HG03442 (cell line): ENCODE results near the gene KRTAP10-4.
"Not testable (repeated sequence)": the region's sequence is repeated elsewhere in the genome, so short reads cannot be mapped to it uniquely, and the experiment has no call there.

Experiments used
- ATAC-seq: cut with Tn5 transposase; IDR thresholded peaks from one replicate; pipeline ENCODE4 v1.9.1; 2021; ENCODE audit warnings: mild to moderate bottlenecking, moderate library complexity; ENCODE audit not compliant: unreplicated experiment

Gene KRTAP10-4

GRCh38 chr21:44573630-44574456 is at the start of gene KRTAP10-4:
Gene KRTAP10-4, plus strand, starts transcription at chr21:44573729. Its CDS starts 30 bp downstream, at chr21:44573759.
- not testable (repeated sequence) for ATAC-seq

DNA sequence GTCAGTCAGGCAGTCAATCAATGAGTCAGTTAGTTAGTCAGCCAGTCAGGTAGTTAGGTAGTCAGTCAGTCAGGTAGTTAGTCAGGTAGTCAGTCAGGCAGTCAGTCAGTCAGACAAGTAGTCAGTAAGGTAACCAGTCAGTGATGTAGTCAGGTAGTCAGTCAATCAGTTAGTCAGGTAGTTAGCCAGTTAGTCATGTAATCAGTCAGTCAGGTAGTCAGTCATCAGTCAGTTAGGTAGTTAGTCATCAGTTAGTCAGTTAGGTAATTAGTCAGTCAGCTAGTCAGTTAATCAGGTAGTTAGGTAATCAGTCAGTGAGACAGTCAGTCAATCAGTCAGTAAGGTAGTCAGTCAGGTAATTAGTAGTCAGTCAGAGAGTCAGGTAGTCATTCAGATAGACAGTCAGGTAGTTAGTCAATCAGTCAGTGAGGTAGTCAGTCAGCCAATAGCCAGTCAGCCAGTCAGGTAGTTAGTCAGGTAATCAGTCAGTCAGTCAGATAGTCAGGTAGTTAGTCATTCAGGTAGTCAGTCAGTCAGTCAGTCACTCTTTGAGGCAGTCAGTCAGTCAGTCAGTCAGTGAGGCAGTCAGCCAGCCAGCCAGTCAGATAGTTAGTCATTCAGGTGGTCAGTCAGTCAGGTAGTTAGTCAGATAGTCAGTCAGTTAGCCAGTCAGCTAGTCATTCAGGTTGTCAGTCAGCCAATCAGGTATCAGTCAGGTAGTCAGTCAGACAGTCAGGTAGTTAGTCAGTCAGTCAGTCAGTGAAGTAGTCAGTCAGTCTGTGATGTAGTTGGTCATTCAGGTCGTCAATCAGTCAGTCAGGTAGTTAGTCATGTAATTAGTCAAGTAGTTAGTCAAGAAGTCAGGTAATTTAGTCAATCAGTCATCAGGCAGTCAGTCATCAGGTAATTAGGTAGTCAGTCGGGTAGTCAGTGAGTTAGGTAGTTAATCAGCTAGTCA is 48.8 kb upstream of the KRTAP10-4 start:
- no peak for ATAC-seq

GRCh38 chr21:44525391-44526095 is 48.0 kb upstream of the KRTAP10-4 start:
- no peak for ATAC-seq

- no peak for ATAC-seq
These were observed 47.2 kb upstream of the KRTAP10-4 start for GRCh38 chr21:44526096-44526997.

DNA sequence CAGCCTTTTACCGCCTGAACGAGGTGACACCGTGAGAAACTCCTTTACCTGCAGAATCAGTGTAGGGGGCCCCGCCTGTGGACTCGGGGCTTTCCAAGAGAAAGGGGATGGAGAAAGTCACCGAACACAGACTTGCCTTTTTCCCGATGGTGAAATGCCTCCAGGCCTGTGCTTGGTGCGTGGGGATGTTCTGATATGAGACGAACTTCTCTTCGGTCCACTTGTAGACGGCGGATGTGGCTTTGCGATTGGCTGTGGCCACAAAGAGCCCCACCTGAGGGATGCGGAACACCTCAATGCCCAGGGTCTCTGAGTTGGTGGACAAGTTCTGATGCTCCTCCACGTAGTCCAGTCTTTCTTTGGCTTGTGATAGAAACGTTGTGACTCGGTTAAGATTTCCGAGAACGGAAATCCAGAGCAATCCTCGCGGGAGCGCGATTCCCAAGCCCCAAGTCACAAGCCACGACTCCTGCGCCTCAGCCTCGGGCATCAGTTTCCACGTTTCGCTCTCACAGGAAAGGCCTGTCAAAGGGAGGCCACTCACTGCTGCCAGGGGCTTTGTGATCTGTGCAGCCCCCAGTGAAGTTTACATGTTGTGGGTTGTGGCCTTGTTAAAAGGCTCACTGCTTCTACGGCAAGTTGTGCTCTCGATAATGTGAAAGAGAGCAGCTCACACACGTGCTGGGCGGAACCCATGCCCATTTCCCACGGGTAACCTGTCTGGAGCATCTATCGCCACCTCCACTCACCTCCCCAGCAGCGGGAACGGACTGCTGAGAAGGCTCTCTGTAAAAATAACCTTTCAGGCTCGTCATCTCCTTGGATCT is 46.2 kb upstream of the KRTAP10-4 start:
- ATAC-seq: no peak

- ATAC-seq: no peak
These were observed 45.4 kb upstream of the KRTAP10-4 start for GRCh38 chr21:44527983-44528633.

DNA sequence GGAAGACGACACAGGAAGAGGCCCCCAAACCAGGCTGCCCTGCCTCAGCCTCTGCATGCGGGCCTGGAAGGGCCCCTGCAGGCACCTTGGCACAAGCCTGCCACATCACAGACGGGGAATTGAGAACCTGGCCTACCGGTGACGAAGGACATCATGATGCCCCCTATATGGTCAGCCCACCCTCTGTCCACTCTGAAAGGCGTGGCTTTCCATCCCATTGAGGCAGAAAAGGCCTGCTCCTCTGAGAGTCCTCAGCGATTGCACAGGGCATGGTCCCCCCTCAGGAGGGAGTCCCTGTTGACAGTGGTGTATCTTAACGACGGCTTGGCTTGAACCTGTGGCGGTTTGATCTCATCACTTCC is 44.9 kb upstream of the KRTAP10-4 start:
- no peak for ATAC-seq

GRCh38 chr21:44529011-44529421 is 44.5 kb upstream of the KRTAP10-4 start:
- no peak for ATAC-seq

DNA sequence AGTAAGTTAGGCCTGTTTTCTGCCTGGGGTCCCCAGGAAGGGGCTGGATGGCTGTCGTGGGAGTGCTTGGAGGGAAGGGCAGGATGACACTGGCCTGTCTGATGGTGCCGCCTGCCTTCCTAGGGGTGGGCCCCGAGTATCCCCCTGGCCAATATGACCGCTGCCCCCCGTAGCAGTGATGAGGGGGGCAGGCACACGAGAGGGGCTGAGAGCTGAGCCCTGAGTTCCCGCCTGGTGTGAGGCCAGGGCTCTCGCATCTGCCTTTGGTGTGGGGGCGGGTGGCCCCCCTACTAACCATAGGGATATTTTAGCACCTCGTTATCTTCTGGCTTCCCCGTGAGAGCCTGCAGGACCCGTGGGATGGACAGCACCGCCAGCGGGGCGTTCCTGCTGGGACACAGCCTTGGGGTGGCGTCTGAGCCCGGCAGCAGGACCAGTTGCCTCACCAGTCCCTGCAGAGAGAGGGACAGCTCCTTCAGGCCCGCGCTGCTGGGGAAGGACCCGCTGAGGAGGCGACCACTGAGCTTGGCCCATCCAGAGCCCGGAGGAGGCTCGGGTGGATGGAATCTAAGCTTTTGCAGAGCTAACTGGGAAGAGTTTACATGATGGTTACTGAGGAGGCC is 43.9 kb upstream of the KRTAP10-4 start:
- ATAC-seq: no peak

DNA sequence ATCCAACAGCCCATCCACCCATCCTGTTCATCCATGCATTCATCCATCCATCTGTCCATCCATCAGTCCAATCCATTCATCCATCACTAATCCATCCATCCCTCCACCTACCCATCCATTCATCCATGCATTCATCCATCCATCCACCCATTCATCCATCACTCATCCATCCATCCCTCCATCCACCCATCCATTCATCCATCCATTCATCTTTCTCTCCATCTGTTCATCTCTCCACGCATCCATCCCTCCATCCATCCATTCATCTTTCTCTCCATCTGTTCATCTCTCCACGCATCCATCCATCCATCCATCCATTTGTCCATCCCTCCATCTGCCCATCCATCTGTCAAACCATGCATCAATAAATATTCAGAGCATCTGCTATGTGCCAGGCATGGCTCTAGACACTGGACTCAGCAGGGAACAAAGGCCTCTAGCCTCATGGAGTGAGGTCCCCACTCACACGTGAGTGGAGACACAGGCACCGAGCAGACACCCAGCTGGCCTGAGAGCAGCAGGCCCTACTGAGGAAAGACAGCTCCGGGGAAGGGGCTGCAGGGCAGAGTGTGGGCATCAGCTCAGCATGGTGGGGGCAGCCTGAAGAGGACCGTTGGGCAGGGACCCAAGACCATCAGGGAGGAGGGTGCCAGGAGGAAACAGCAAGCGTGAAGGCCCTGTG is 43.2 kb upstream of the KRTAP10-4 start:
- ATAC-seq: no peak

DNA sequence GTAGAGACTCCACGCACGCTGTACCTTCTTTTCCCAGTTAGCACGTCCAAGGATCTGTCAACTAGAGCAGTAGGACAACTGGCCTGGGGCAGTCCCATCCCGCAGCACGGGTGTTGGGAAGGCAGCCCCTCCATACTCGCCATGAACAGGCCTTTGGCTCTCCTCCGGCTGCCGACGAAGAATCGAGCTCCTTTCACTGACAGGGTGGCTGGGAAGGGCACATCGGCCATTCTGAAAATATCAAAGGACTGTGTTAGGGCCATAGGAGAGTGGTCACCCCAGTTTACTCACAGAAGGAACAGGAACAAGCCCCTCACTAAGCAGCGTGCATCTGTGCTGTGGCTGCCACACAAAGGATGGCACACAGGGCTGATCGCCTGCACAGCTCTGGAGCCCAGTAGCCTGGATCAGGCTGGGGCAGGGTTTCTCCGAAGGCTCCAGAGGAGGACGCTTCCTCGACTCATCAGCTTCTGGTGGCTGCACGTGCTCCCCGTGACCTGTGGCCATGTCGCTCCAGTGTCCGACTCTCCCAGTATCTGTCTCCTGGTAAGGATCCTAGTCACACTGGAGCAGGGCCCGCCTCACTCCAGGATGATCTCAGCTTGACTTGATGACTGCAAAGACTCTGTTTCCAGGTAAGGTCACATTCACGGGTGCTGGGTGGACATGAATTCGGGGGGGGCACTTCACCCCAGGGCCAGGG is 42.5 kb upstream of the KRTAP10-4 start:
- no peak for ATAC-seq

DNA sequence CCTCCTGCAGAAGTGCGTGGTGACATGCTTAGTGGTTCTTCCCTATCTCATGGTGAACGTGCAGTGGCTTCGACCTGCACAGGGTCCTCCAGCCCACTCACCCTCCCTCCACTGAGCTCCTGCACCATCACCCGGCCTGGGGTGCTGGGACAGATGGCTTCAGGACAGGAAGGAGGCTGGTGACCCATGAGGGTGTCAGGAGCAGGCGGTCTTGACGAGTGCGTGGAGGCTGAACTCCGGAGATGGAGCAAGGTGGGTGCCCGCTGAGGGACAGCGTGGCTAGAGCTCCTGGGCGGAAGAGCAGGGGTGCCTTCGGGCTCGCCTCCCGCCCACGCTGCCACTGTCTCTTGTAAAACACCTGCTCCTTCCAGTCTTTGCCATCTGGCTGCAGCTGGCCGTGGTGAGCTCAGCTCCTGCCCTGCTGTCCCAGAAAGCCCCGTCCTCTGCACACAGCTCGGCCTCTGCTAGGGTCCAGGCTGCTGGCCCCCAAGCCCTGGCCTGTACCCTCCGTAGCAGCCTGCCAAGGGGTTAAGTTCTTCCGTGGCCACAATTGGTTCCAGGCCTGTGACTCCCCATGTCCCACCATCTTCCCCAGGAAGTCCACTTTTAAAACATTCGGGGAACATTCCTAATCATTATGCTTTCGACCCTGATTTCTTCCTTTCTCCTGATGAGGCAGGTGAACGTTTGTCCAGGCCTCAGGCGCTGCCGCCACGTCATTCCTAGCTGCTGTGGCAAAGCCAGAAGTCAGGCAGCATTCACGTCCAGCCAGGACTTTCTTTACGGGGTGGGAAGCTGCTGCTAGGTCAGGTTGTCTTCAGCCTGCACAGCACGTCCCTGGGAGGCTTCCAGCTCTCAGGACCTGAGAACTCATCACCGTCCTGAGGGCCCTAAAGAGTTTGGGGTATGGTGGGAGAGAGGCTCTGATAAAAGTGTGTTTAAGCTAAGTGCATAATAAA is 41.6 kb upstream of the KRTAP10-4 start:
- no peak for ATAC-seq

GRCh38 chr21:44532712-44533111 is 40.8 kb upstream of the KRTAP10-4 start:
- no peak for ATAC-seq

- ATAC-seq: no peak
These were observed 40.2 kb upstream of the KRTAP10-4 start for GRCh38 chr21:44533121-44533890.
